OCI-LY3 (cell line): ENCODE measurements around the gene ABCF3.

ENCODE experiments used
- EZH2phosphoT487 ChIP-seq: fragments of 200-600 bp; shearing (Covaris generic); IDR thresholded peaks from 2 replicates; pipeline ENCODE4 v1.6.1; 2018; ENCODE audit warnings: antibody characterized with exemption, mixed run types, low read depth
- TF ChIP-seq, protein P1 (sequence below): fragments of 200-600, 300-600 bp; sonication (generic); IDR thresholded peaks from 2 replicates; pipeline ENCODE4 v1.5.1; 2014; ENCODE audit warnings: antibody characterized with exemption, low read length, low read depth

DNA sequence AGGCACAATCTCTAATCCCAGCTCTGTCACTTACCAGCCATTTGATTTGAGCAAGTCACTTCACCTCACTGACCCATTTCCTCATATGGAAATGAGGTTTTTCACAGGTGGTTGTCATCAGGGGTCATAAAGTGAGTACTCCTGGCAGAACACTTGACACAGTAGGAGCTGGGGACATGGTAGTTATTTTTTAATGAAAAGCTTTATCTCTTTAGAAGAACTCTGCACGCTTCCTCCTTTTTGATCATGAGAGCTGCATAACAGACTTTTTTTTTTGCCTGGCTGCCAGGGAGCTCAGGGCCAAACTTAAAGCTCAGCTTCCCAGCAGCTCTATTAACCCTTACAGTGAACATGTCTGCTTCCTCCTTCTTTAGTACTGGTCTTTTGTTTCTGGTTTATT is 51.8 kb downstream of the ABCF3 start:
- TF ChIP-seq, protein P1, sequence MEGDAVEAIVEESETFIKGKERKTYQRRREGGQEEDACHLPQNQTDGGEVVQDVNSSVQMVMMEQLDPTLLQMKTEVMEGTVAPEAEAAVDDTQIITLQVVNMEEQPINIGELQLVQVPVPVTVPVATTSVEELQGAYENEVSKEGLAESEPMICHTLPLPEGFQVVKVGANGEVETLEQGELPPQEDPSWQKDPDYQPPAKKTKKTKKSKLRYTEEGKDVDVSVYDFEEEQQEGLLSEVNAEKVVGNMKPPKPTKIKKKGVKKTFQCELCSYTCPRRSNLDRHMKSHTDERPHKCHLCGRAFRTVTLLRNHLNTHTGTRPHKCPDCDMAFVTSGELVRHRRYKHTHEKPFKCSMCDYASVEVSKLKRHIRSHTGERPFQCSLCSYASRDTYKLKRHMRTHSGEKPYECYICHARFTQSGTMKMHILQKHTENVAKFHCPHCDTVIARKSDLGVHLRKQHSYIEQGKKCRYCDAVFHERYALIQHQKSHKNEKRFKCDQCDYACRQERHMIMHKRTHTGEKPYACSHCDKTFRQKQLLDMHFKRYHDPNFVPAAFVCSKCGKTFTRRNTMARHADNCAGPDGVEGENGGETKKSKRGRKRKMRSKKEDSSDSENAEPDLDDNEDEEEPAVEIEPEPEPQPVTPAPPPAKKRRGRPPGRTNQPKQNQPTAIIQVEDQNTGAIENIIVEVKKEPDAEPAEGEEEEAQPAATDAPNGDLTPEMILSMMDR, result no peak
- TF ChIP-seq EZH2phosphoT487, result no peak
